ENCODE measurements around the gene CDH13. TPM values are rescaled to one million over a fixed set of nuclear protein-coding genes. Genes with fewer than 3 reads are reported as not detected.

CDH13 gene
- polyA plus RNA-seq, 1 donor from 2014 or later: 3.2 TPM

GRCh38 chr16:82738699-82739098 lies 111.9 kb downstream of the CDH13 start:
- H3K27me3 ChIP-seq (ENCODE audit: insufficient read depth, low read depth, low read length): no peaks in the 10 kb centered on the region
- TF ChIP-seq RAD21 (conservative IDR thresholded peaks at IDR 0.05): no peak
- TF ChIP-seq CTCF (IDR thresholded peaks at IDR 0.05; ENCODE audit: poor library complexity, severe bottlenecking): no peak
- no peak for TF ChIP-seq TAF1 (IDR thresholded peaks at IDR 0.05; ENCODE audit: low read depth)
- TF ChIP-seq POLR2AphosphoS5 (IDR thresholded peaks at IDR 0.05): no peak
- H3K27ac ChIP-seq (ENCODE audit: low read length): no peak overlapping the region
- H3K36me3 ChIP-seq (ENCODE audit: insufficient read depth, low read length): no peaks in the 10 kb centered on the region
- H3K9me2 ChIP-seq (ENCODE audit: insufficient read depth, low read length): no peaks in the 10 kb centered on the region
- H4K20me1 ChIP-seq (ENCODE audit: insufficient read depth): no peaks in the 10 kb centered on the region
- H3K79me2 ChIP-seq (replicated peaks; ENCODE audit: insufficient read depth, low read length): no peaks in the 10 kb centered on the region
- no peak overlapping the region for H3K9ac ChIP-seq (ENCODE audit: low read length)
- H3F3A ChIP-seq (ENCODE audit: insufficient read depth, low read length, poor library complexity, severe bottlenecking): no peaks in the 10 kb centered on the region
- H3K4me3 ChIP-seq (ENCODE audit: low read length): no peak overlapping the region
- H3K4me2 ChIP-seq (ENCODE audit: low read length): no peak overlapping the region
- H3K9me3 ChIP-seq (ENCODE audit: low read length): no peaks in the 10 kb centered on the region
- no peak overlapping the region for H2AFZ ChIP-seq (ENCODE audit: low read depth, low read length)

DNA sequence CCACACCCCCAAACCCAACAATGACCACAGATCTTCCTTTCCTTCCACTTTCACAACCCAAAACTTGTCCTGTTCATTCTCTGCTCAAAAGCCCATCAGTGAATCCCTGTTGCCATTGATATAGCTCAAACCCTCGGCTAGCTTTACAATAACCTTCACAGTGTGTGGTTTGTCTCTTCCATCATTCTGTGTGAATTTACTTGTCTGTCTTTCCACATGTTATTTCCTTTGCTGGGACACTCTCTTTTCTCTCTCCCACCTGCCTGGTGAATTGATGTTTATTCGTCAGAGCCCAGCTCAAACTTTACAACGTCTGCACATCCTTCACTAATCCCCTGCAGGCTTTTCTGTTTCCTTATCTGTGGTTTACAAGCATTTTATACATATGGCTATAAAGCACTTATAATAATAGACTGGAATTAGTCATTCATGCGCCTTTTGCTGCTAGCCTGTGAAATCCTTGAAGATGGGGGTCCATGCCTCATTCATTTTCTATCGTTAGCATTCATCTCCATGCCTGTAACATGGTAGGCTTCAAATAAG lies 114.4 kb downstream of the CDH13 start:
- no peak overlapping the region for H3K9ac ChIP-seq (ENCODE audit: low read length)
- H2AFZ ChIP-seq (ENCODE audit: low read depth, low read length): no peak overlapping the region
- no peaks in the 10 kb centered on the region for H4K20me1 ChIP-seq (ENCODE audit: insufficient read depth)
- H3K9me3 ChIP-seq (ENCODE audit: low read length): no peaks in the 10 kb centered on the region
- H3K79me2 ChIP-seq (replicated peaks; ENCODE audit: insufficient read depth, low read length): no peaks in the 10 kb centered on the region
- H3K9me2 ChIP-seq (ENCODE audit: insufficient read depth, low read length): no peaks in the 10 kb centered on the region
- no peaks in the 10 kb centered on the region for H3F3A ChIP-seq (ENCODE audit: insufficient read depth, low read length, poor library complexity, severe bottlenecking)
- no peaks in the 10 kb centered on the region for H3K27me3 ChIP-seq (ENCODE audit: insufficient read depth, low read depth, low read length)
- H3K36me3 ChIP-seq (ENCODE audit: insufficient read depth, low read length): no peaks in the 10 kb centered on the region
- H3K4me2 ChIP-seq (ENCODE audit: low read length): no peak overlapping the region
- no peak overlapping the region for H3K4me3 ChIP-seq (ENCODE audit: low read length)
- TF ChIP-seq POLR2AphosphoS5 (IDR thresholded peaks at IDR 0.05) (no peak), TAF1 (IDR thresholded peaks at IDR 0.05; ENCODE audit: low read depth) (no peak), MXI1 (conservative IDR thresholded peaks at IDR 0.05; ENCODE audit: poor library complexity, severe bottlenecking) (no peak), EP300 (conservative IDR thresholded peaks at IDR 0.05; ENCODE audit: poor library complexity, severe bottlenecking) (no peak), EZH2 (IDR thresholded peaks at IDR 0.05; ENCODE audit: borderline replicate concordance, insufficient read depth, low read length, poor library complexity, severe bottlenecking) (no peak), RAD21 (conservative IDR thresholded peaks at IDR 0.05) (no peak), SMC3 (conservative IDR thresholded peaks at IDR 0.05; ENCODE audit: poor library complexity) (no peak), REST (IDR thresholded peaks at IDR 0.05; ENCODE audit: borderline replicate concordance) (no peak), CTCF (IDR thresholded peaks at IDR 0.05; ENCODE audit: poor library complexity, severe bottlenecking) (no peak)
- no peak overlapping the region for H3K27ac ChIP-seq (ENCODE audit: low read length)

All from neural cell (in vitro differentiated cells).